SK-N-SH treated with all-trans-retinoic acid at 6 μM for 48 hours (cell line): Measurements from ENCODE around the gene STK16.
"Not testable (repeated sequence)": the region's sequence is repeated elsewhere in the genome, so short reads cannot be mapped to it uniquely, and the experiment has no call there.

Experiments
- ATAC-seq: fragments of 200-7000 bp; cut with Tn5 transposase; 3 replicates; pipeline ENCODE4 v1.9.1; 2020; ENCODE audit warnings: mild to moderate bottlenecking, moderate library complexity
- ARNTL ChIP-seq: fragments of 450-650 bp; formaldehyde crosslinking; IDR thresholded peaks from 2 replicates; pipeline ENCODE4 v1.5.0; 2020; ENCODE audit warnings: low read depth, mild to moderate bottlenecking, moderate library complexity, borderline replicate concordance
- BACH2 ChIP-seq: fragments of 250-450 bp; sonication (Bioruptor Pico); IDR thresholded peaks from 2 replicates; pipeline ENCODE4 v1.9.0; 2021; ENCODE audit warnings: mild to moderate bottlenecking, borderline replicate concordance
- CSDC2 ChIP-seq: fragments of 250-450 bp; sonication (Bioruptor Pico); IDR thresholded peaks from 2 replicates; pipeline ENCODE4 v1.5.0; 2020; ENCODE audit warnings: mild to moderate bottlenecking, moderate library complexity
- ESRRG ChIP-seq: fragments of 250-450 bp; sonication (Bioruptor Pico); IDR thresholded peaks from 2 replicates; pipeline ENCODE4 v1.6.1; 2021; ENCODE audit warnings: mild to moderate bottlenecking
- GLIS3 ChIP-seq: fragments of 250-450 bp; sonication (Bioruptor Pico); IDR thresholded peaks from 2 replicates; pipeline ENCODE4 v1.5.0; 2020; ENCODE audit warnings: mild to moderate bottlenecking, moderate library complexity
- ISL1 ChIP-seq: fragments of 250-450 bp; sonication (Bioruptor Pico); IDR thresholded peaks from 2 replicates; pipeline ENCODE4 v2.1.2; 2022; ENCODE audit warnings: mild to moderate bottlenecking, moderate library complexity
- OSR1 ChIP-seq: fragments of 250-450 bp; sonication (Bioruptor Pico); IDR thresholded peaks from 2 replicates; pipeline ENCODE4 v1.8.0; 2022; ENCODE audit warnings: moderate library complexity, mild to moderate bottlenecking, inconsistent platforms
- RARB ChIP-seq: fragments of 250-450 bp; sonication (Bioruptor Pico); IDR thresholded peaks from 2 replicates; pipeline ENCODE4 v1.8.0; 2021; ENCODE audit warnings: mild to moderate bottlenecking, moderate library complexity
- SNAI2 ChIP-seq: fragments of 250-450 bp; sonication (Bioruptor Pico); IDR thresholded peaks from 2 replicates; pipeline ENCODE4 v1.5.0; 2020; ENCODE audit warnings: mild to moderate bottlenecking, moderate library complexity
- TCF4 ChIP-seq: fragments of 250-450 bp; sonication (Bioruptor Pico); IDR thresholded peaks from 2 replicates; pipeline ENCODE4 v1.8.0; 2021; ENCODE audit warnings: mild to moderate bottlenecking, moderate library complexity, borderline replicate concordance
- TOX ChIP-seq: fragments of 250-450 bp; sonication (Bioruptor Pico); IDR thresholded peaks from 2 replicates; pipeline ENCODE4 v1.8.0; 2021; ENCODE audit warnings: mild to moderate bottlenecking, moderate library complexity, borderline replicate concordance
- ZC3H10 ChIP-seq: fragments of 250-450 bp; sonication (Bioruptor Pico); IDR thresholded peaks from 2 replicates; pipeline ENCODE4 v1.5.1; 2021; ENCODE audit warnings: mild to moderate bottlenecking, moderate library complexity
- ZFP3 ChIP-seq: fragments of 250-450 bp; sonication (Bioruptor Pico); IDR thresholded peaks from 2 replicates; pipeline ENCODE4 v1.5.0; 2020; ENCODE audit warnings: mild to moderate bottlenecking, moderate library complexity
- ZFP30 ChIP-seq: fragments of 450-650 bp; formaldehyde crosslinking; IDR thresholded peaks from 2 replicates; pipeline ENCODE4 v1.5.0; 2022; ENCODE audit warnings: mild to moderate bottlenecking, moderate library complexity
- ZNF565 ChIP-seq: fragments of 450-650 bp; formaldehyde crosslinking; conservative IDR thresholded peaks from 2 replicates; pipeline ENCODE4 v1.5.0; 2020; ENCODE audit warnings: low read depth, mild to moderate bottlenecking, moderate library complexity
- ZNF8 ChIP-seq: fragments of 450-650 bp; formaldehyde crosslinking; IDR thresholded peaks from 2 replicates; pipeline ENCODE4 v1.5.0; 2020; ENCODE audit warnings: mild to moderate bottlenecking, moderate library complexity
- TF ChIP-seq, protein P1 (sequence below): fragments of 250-450 bp; sonication (Bioruptor Pico); IDR thresholded peaks from 2 replicates; pipeline ENCODE4 v1.5.1; 2021; ENCODE audit warnings: mild to moderate bottlenecking, moderate library complexity
- TF ChIP-seq, protein P2 (sequence below): fragments of 250-450 bp; sonication (Bioruptor Pico); IDR thresholded peaks from 2 replicates; pipeline ENCODE4 v1.5.1; 2020; ENCODE audit warnings: low read depth, mild to moderate bottlenecking, moderate library complexity
- TF ChIP-seq, protein P3 (sequence below): fragments of 250-450 bp; sonication (Bioruptor Pico); IDR thresholded peaks from 2 replicates; pipeline ENCODE4 v1.8.0; 2020; ENCODE audit warnings: mild to moderate bottlenecking, moderate library complexity, borderline replicate concordance
- TF ChIP-seq, protein P4 (sequence below): fragments of 250-450 bp; sonication (Bioruptor Pico); IDR thresholded peaks from 2 replicates; pipeline ENCODE4 v1.5.0; 2020; ENCODE audit warnings: mild to moderate bottlenecking, moderate library complexity
- TF ChIP-seq, protein P5 (sequence below): fragments of 250-450 bp; sonication (Bioruptor Pico); IDR thresholded peaks from 2 replicates; pipeline ENCODE4 v1.8.0; 2021; ENCODE audit warnings: low read depth, mild to moderate bottlenecking, moderate library complexity, borderline replicate concordance

Gene STK16

DNA sequence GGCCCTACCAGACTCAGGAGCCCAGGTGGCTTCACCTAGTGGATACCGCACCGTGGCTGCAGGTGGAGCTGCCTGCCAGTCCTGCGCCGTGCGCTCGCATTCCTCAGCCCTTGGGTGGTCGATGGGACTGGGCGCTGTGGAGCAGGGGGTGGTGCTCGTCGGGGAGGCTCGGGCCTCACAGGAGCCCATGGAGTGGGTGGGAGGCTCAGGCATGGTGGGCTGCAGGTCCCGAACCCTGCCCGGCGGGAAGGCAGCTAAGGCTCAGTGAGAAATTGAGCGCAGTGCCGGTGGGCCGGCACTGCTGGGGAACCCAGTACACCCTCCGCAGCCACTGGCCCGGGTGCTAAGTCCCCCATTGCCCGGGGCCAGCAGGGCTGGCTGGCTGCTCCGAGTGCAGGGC lies 43.9 kb upstream of the STK16 start:
- not testable (repeated sequence) for ATAC-seq

DNA sequence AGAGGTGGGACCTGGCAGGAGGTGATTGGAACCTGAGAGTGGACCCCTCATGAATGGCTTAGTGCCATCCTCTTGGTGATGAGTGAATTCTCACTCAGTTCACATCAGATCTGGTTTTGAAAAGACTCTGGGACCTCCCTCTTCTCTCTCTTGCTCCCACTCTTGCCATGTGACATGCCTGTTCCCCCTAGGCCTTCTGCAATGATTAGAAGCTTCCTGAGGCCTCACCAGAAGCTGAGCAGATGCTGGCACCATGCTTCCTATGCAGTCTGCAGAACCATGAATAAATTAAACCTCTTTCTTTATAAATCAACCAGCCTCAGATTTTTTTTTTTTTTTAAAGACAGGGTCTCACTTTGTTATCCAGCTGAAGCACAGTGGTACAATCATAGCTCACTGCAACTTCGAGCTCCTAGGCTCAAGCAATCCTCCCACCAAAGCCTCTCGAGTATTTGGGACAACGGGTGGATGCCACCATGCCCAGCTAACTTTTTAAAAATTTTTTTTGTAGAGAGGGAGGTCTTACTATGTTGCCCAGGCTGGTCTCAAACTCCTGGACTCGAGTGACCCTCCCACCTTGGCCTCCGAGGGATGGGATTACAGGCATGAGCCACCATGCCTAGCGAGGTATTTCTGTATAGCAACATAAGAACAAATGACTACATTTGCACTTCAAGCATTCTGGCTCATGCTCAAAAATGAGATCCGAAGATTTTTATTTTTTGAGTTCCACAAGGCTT lies 40.7 kb upstream of the STK16 start:
- TF ChIP-seq RARB (CRISPR knock-in tag) (no peak), ZFP30 (CRISPR knock-in tag) (no peak), ZNF565 (no peak), TOX (CRISPR knock-in tag) (no peak)
- TF ChIP-seq, protein P1, sequence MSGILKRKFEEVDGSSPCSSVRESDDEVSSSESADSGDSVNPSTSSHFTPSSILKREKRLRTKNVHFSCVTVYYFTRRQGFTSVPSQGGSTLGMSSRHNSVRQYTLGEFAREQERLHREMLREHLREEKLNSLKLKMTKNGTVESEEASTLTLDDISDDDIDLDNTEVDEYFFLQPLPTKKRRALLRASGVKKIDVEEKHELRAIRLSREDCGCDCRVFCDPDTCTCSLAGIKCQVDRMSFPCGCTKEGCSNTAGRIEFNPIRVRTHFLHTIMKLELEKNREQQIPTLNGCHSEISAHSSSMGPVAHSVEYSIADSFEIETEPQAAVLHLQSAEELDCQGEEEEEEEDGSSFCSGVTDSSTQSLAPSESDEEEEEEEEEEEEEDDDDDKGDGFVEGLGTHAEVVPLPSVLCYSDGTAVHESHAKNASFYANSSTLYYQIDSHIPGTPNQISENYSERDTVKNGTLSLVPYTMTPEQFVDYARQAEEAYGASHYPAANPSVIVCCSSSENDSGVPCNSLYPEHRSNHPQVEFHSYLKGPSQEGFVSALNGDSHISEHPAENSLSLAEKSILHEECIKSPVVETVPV (CRISPR knock-in tag): no peak
- TF ChIP-seq, protein P2, sequence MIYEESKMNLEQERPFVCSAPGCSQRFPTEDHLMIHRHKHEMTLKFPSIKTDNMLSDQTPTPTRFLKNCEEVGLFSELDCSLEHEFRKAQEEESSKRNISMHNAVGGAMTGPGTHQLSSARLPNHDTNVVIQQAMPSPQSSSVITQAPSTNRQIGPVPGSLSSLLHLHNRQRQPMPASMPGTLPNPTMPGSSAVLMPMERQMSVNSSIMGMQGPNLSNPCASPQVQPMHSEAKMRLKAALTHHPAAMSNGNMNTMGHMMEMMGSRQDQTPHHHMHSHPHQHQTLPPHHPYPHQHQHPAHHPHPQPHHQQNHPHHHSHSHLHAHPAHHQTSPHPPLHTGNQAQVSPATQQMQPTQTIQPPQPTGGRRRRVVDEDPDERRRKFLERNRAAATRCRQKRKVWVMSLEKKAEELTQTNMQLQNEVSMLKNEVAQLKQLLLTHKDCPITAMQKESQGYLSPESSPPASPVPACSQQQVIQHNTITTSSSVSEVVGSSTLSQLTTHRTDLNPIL (CRISPR knock-in tag): no peak
- ATAC-seq: no peak

DNA sequence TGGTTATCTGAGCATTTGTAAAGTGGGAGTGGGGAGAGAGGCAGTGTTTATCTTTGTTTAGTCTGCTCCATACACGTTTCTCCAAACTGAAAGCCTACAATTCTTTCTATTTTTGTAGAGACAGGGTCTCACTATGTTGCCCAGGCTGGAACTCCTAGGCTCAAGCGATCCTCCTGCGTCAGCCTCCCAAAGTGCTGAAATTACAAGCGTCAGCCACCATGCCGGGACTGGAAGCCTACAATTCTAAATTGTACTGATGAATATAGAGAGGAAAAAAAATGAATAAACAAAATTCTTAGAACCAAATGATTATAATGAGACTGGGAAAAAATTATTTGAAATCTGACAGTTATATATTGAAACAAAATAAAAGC lies 40.1 kb upstream of the STK16 start:
- ATAC-seq: no peak
- no peak for TF ChIP-seq ZFP3 (CRISPR knock-in tag)
- TF ChIP-seq, protein P3, sequence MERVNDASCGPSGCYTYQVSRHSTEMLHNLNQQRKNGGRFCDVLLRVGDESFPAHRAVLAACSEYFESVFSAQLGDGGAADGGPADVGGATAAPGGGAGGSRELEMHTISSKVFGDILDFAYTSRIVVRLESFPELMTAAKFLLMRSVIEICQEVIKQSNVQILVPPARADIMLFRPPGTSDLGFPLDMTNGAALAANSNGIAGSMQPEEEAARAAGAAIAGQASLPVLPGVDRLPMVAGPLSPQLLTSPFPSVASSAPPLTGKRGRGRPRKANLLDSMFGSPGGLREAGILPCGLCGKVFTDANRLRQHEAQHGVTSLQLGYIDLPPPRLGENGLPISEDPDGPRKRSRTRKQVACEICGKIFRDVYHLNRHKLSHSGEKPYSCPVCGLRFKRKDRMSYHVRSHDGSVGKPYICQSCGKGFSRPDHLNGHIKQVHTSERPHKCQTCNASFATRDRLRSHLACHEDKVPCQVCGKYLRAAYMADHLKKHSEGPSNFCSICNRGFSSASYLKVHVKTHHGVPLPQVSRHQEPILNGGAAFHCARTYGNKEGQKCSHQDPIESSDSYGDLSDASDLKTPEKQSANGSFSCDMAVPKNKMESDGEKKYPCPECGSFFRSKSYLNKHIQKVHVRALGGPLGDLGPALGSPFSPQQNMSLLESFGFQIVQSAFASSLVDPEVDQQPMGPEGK (CRISPR knock-in tag): no peak
- TF ChIP-seq BACH2: no peak
- TF ChIP-seq, protein P1 (CRISPR knock-in tag): no peak
- TF ChIP-seq, protein P4, sequence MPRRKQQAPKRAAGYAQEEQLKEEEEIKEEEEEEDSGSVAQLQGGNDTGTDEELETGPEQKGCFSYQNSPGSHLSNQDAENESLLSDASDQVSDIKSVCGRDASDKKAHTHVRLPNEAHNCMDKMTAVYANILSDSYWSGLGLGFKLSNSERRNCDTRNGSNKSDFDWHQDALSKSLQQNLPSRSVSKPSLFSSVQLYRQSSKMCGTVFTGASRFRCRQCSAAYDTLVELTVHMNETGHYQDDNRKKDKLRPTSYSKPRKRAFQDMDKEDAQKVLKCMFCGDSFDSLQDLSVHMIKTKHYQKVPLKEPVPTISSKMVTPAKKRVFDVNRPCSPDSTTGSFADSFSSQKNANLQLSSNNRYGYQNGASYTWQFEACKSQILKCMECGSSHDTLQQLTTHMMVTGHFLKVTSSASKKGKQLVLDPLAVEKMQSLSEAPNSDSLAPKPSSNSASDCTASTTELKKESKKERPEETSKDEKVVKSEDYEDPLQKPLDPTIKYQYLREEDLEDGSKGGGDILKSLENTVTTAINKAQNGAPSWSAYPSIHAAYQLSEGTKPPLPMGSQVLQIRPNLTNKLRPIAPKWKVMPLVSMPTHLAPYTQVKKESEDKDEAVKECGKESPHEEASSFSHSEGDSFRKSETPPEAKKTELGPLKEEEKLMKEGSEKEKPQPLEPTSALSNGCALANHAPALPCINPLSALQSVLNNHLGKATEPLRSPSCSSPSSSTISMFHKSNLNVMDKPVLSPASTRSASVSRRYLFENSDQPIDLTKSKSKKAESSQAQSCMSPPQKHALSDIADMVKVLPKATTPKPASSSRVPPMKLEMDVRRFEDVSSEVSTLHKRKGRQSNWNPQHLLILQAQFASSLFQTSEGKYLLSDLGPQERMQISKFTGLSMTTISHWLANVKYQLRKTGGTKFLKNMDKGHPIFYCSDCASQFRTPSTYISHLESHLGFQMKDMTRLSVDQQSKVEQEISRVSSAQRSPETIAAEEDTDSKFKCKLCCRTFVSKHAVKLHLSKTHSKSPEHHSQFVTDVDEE: no peak
- no peak for TF ChIP-seq ESRRG (CRISPR knock-in tag)
- no peak for TF ChIP-seq ISL1 (CRISPR knock-in tag)
- TF ChIP-seq TCF4: no peak
- no peak for TF ChIP-seq CSDC2
- no peak for TF ChIP-seq ZC3H10 (CRISPR knock-in tag)
- no peak for TF ChIP-seq SNAI2 (CRISPR knock-in tag)
- no peak for TF ChIP-seq RARB (CRISPR knock-in tag)
- no peak for TF ChIP-seq ZNF565
- no peak for TF ChIP-seq ZFP30 (CRISPR knock-in tag)
- TF ChIP-seq OSR1 (CRISPR knock-in tag): no peak
- no peak for TF ChIP-seq ZNF8 (CRISPR knock-in tag)
- TF ChIP-seq, protein P5, sequence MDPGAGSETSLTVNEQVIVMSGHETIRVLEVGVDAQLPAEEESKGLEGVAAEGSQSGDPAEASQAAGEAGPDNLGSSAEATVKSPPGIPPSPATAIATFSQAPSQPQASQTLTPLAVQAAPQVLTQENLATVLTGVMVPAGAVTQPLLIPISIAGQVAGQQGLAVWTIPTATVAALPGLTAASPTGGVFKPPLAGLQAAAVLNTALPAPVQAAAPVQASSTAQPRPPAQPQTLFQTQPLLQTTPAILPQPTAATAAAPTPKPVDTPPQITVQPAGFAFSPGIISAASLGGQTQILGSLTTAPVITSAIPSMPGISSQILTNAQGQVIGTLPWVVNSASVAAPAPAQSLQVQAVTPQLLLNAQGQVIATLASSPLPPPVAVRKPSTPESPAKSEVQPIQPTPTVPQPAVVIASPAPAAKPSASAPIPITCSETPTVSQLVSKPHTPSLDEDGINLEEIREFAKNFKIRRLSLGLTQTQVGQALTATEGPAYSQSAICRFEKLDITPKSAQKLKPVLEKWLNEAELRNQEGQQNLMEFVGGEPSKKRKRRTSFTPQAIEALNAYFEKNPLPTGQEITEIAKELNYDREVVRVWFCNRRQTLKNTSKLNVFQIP (CRISPR knock-in tag): no peak
- TF ChIP-seq TOX (CRISPR knock-in tag): no peak
- no peak for TF ChIP-seq ARNTL (CRISPR knock-in tag)
- no peak for TF ChIP-seq GLIS3 (CRISPR knock-in tag)
